ENCODE measurements around the gene IKBKE.

Gene IKBKE

GRCh38 chr1:206544562-206545257, 74.4 kb downstream of the IKBKE start:
- no peak overlapping the region for H3K4me3 ChIP-seq (ENCODE audit: extremely low read depth, insufficient read depth, low read length, poor library complexity, severe bottlenecking)
- no peaks in the 10 kb centered on the region for H3K4me1 ChIP-seq (ENCODE audit: control insufficient read depth, insufficient read depth, low read length, poor library complexity, severe bottlenecking)
- H3K9me3 ChIP-seq (ENCODE audit: control insufficient read depth, low read length), result no peaks in the 10 kb centered on the region
- no peak overlapping the region for H3K27ac ChIP-seq (ENCODE audit: low read depth, low read length, severe bottlenecking)
- WGBS, 2 experiments (ENCODE audit: insufficient coverage in 2 of 2), result 18 to 28% methylated on average over 4 of the region's 9 CpGs
- H3K36me3 ChIP-seq (ENCODE audit: control insufficient read depth, insufficient read depth, low read length), result no peaks in the 10 kb centered on the region

DNA sequence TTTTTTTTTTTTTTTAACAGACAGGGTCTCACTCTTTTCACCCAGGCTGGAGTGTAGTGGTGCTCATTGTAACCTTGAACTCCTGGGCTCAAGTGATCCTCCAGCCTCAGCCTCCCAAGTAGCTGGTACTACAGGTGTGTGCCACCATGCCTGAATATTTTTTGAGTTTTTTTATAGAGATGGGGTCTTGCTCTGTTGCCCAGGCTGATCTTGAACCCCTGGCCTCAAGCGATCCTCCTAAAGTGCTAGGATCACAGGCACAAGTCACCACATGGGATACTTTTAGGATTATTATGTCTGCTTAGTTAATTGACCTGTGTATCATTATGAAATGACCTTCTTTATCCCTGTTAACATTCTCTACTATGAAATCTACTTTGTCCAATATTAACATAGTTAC, 75.1 kb downstream of the IKBKE start:
- no CpG with 5 or more reads among the region's 1 CpG for WGBS, 2 experiments (ENCODE audit: insufficient coverage in 2 of 2)
- H3K36me3 ChIP-seq (ENCODE audit: control insufficient read depth, insufficient read depth, low read length), result no peaks in the 10 kb centered on the region
- H3K4me3 ChIP-seq (ENCODE audit: extremely low read depth, insufficient read depth, low read length, poor library complexity, severe bottlenecking), result no peak overlapping the region
- H3K27ac ChIP-seq (ENCODE audit: low read depth, low read length, severe bottlenecking), result no peak overlapping the region
- H3K4me1 ChIP-seq (ENCODE audit: control insufficient read depth, insufficient read depth, low read length, poor library complexity, severe bottlenecking), result no peaks in the 10 kb centered on the region
- no peaks in the 10 kb centered on the region for H3K9me3 ChIP-seq (ENCODE audit: control insufficient read depth, low read length)
